Measurements from ENCODE around the gene RNASE13.

The RNASE13 gene

GRCh38 chr14:21023817-21024584 lies 10.6 kb downstream of the RNASE13 start:
- no peak overlapping the region for H3K4me3 ChIP-seq (ENCODE audit: control insufficient read depth, low read depth, low read length)
- DNase-seq (ENCODE audit: low read depth), result no peak
- no peak for TF ChIP-seq CTCF (IDR thresholded peaks at IDR 0.05; ENCODE audit: control insufficient read depth, insufficient read depth, low read depth, low read length, missing control alignments)

- DNase-seq (ENCODE audit: low read depth), result no peak
- no peak for TF ChIP-seq CTCF (IDR thresholded peaks at IDR 0.05; ENCODE audit: control insufficient read depth, insufficient read depth, low read depth, low read length, missing control alignments)
Observed at GRCh38 chr14:21023174-21023573, 11.4 kb downstream of the RNASE13 start.

GRCh38 chr14:21022686-21023085 lies 11.9 kb downstream of the RNASE13 start:
- no peak overlapping the region for H3K4me3 ChIP-seq (ENCODE audit: control insufficient read depth, low read depth, low read length)
- no peak for TF ChIP-seq CTCF (IDR thresholded peaks at IDR 0.05; ENCODE audit: control insufficient read depth, insufficient read depth, low read depth, low read length, missing control alignments)
- no peak for DNase-seq (ENCODE audit: low read depth)

More at GRCh38 chr14:21023174-21023573, 11.4 kb downstream of the RNASE13 start:
- H3K4me3 ChIP-seq (ENCODE audit: control insufficient read depth, low read depth, low read length), result no peak overlapping the region

GRCh38 chr14:21020977-21021545 lies 13.5 kb downstream of the RNASE13 start:
- TF ChIP-seq CTCF (IDR thresholded peaks at IDR 0.05; ENCODE audit: control insufficient read depth, insufficient read depth, low read depth, low read length, missing control alignments), result no peak
- no peak overlapping the region for H3K4me3 ChIP-seq (ENCODE audit: control insufficient read depth, low read depth, low read length)
- no peak for DNase-seq (ENCODE audit: low read depth)

- DNase-seq (ENCODE audit: low read depth), result no peak
- no peak for TF ChIP-seq CTCF (IDR thresholded peaks at IDR 0.05; ENCODE audit: control insufficient read depth, insufficient read depth, low read depth, low read length, missing control alignments)
- H3K4me3 ChIP-seq (ENCODE audit: control insufficient read depth, low read depth, low read length), result no peak overlapping the region
Observed at GRCh38 chr14:21019366-21019765, 15.2 kb downstream of the RNASE13 start.

- DNase-seq (ENCODE audit: low read depth), result no peak
- TF ChIP-seq CTCF (IDR thresholded peaks at IDR 0.05; ENCODE audit: control insufficient read depth, insufficient read depth, low read depth, low read length, missing control alignments), result no peak
Observed at GRCh38 chr14:21018781-21019180, 15.8 kb downstream of the RNASE13 start.

More at GRCh38 chr14:21018781-21019180, 15.8 kb downstream of the RNASE13 start:
- H3K4me3 ChIP-seq (ENCODE audit: control insufficient read depth, low read depth, low read length), result no peak overlapping the region

Measured in AG09309 (cell line).